HepG2 (cell line): Measurements from ENCODE around the gene RHBG. TPM values are rescaled to one million over a fixed set of nuclear protein-coding genes. Genes with fewer than 3 reads are reported as not detected.

Experiments
- CHCHD3 ChIP-seq: sonication (generic); formaldehyde crosslinking; IDR thresholded peaks from 2 replicates; pipeline ENCODE4 v1.8.0; 2022; ENCODE audit warnings: mild to moderate bottlenecking, missing genetic modification reagents, moderate library complexity
- CSRNP1 ChIP-seq: sonication (generic); formaldehyde crosslinking; IDR thresholded peaks from 2 replicates; pipeline ENCODE4 v1.8.1; 2023; ENCODE audit warnings: mild to moderate bottlenecking, missing genetic modification reagents
- PHB2 ChIP-seq: fragments of 450-650 bp; IDR thresholded peaks from 2 replicates; pipeline ENCODE4 v1.6.1; 2018; ENCODE audit not compliant: partially characterized antibody
- RFX3 ChIP-seq: IDR thresholded peaks from 2 replicates; pipeline ENCODE4 v1.6.1; 2016; ENCODE audit warnings: missing biosample characterization, missing genetic modification reagents
- TEAD2 ChIP-seq: sonication (generic); formaldehyde crosslinking; IDR thresholded peaks from 2 replicates; pipeline ENCODE4 v1.9.0; 2021; ENCODE audit warnings: missing genetic modification reagents
- U2AF2 ChIP-seq: fragments of 200-400 bp; formaldehyde crosslinking; IDR thresholded peaks from 2 replicates; pipeline ENCODE4 v1.6.1; 2017; ENCODE audit warnings: low read depth, mild to moderate bottlenecking, low read length
- ZBTB4 ChIP-seq: sonication (generic); formaldehyde crosslinking; IDR thresholded peaks from 2 replicates; pipeline ENCODE4 v1.4.0; 2020; ENCODE audit warnings: missing genetic modification reagents, mild to moderate bottlenecking, borderline replicate concordance
- ZFP37 ChIP-seq: sonication (generic); formaldehyde crosslinking; IDR thresholded peaks from 2 replicates; pipeline ENCODE4 v1.4.0; 2020; ENCODE audit warnings: missing genetic modification reagents, borderline replicate concordance
- ZNF24 ChIP-seq: fragments of 450-650 bp; IDR thresholded peaks from 2 replicates; pipeline ENCODE4 v1.6.1; 2017; ENCODE audit warnings: antibody characterized with exemption, mild to moderate bottlenecking
- ZNF329 ChIP-seq: sonication (generic); formaldehyde crosslinking; IDR thresholded peaks from 2 replicates; pipeline ENCODE4 v1.9.0; 2021; ENCODE audit warnings: low read depth, mild to moderate bottlenecking, missing genetic modification reagents
- ZNF382 ChIP-seq: sonication (generic); formaldehyde crosslinking; IDR thresholded peaks from 2 replicates; pipeline ENCODE4 v1.5.0; 2020; ENCODE audit warnings: missing genetic modification reagents, mild to moderate bottlenecking, borderline replicate concordance
- ZSCAN5A ChIP-seq: sonication (generic); formaldehyde crosslinking; IDR thresholded peaks from 2 replicates; pipeline ENCODE4 v1.8.0; 2022; ENCODE audit warnings: mild to moderate bottlenecking, missing genetic modification reagents, borderline replicate concordance
- polyA plus RNA-seq, 8 experiments: library from polyadenylated mRNA; depleted of rRNA in 3 of 8; stranded (reverse) in 7 of 8; unstranded in 1 of 8; fragments of >200 nt; fragmentation: Illumina TruSeq in 4 of 8; extraction: Trizol in 4 of 8; gene quantifications; 2 replicates each; pipeline versions ENCODE4 v1.2.1 to v1.2.3, GENCODE V29; 2011 to 2016; ENCODE audit warnings: low read depth in 4 of 8, missing spikeins in 1 of 8, mixed read lengths in 1 of 8; ENCODE audit not compliant: insufficient read depth in 1 of 8
- total RNA-seq, 5 experiments: library from RNA; depleted of rRNA; stranded (reverse); fragments of >200 nt; fragmentation: Illumina TruSeq; extraction: Trizol; gene quantifications; 2 replicates each; pipeline ENCODE4 v1.2.3, GENCODE V29; 2016; ENCODE audit warnings: low read depth in 1 of 5
- TF ChIP-seq, protein P1 (sequence below): sonication (generic); formaldehyde crosslinking; IDR thresholded peaks from 2 replicates; pipeline ENCODE4 v1.8.0; 2022; ENCODE audit warnings: mild to moderate bottlenecking, missing genetic modification reagents, moderate library complexity
- TF ChIP-seq, protein P2 (sequence below): sonication (generic); formaldehyde crosslinking; IDR thresholded peaks from 2 replicates; pipeline ENCODE4 v1.8.0; 2022; ENCODE audit warnings: missing genetic modification reagents, mild to moderate bottlenecking, moderate library complexity, borderline replicate concordance

Gene RHBG
- total and polyA plus RNA-seq, 2 of the 13 experiments (the other 11 are each of a cell fraction or from before 2014, with no cell fraction given), result 61.8 to 73.5 TPM

DNA sequence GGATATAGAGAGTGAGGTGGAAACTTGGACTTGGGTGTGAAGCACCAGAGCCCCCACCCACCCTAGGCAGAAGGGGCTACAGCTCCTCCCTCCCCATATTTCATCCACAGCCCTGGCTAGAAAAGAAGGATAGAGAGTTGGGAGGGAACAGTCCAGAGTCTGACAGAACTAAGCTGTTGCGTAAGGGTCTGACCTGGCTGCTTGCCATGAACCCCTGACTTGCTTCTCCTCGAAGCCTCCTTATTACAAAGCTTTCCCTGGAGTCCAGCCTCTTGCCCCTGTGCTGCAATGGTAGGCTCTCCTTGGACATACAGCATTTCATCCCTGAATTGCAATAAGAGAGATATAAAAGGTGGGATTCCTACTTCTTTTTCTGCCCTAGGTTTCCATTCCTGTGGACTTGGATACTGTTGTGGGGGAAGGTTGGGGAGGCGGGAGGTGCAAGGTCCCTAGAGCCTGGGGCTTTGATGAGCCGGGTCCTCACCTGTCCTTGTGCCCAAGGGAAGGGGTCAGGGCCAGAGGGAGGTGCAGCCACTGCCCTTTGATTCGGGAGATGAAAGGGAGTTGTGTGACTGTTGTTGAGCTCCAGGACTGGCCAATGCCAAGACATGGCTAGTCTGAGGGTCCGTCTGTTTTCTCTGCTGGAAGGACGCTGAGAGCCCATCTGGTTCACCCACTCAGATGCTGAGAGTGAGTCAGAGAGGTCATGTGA lies 2.7 kb downstream of the RHBG start (continued):
- TF ChIP-seq, protein P1, sequence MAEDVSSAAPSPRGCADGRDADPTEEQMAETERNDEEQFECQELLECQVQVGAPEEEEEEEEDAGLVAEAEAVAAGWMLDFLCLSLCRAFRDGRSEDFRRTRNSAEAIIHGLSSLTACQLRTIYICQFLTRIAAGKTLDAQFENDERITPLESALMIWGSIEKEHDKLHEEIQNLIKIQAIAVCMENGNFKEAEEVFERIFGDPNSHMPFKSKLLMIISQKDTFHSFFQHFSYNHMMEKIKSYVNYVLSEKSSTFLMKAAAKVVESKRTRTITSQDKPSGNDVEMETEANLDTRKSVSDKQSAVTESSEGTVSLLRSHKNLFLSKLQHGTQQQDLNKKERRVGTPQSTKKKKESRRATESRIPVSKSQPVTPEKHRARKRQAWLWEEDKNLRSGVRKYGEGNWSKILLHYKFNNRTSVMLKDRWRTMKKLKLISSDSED (CRISPR knock-in tag), result no peak
- TF ChIP-seq TEAD2 (no peak), ZNF329 (CRISPR knock-in tag) (no peak), CHCHD3 (no peak), ZNF24 (no peak), ZSCAN5A (CRISPR knock-in tag) (peak; percentile 70; the same call in 1 of the 2 replicates), PHB2 (no peak), CSRNP1 (peak; percentile 76; the same call in 1 of the 2 replicates), RFX3 (CRISPR knock-in tag) (no peak; the same call in 1 of the 2 replicates), ZFP37 (CRISPR knock-in tag) (peak; percentile 34; the same call in 1 of the 2 replicates), ZNF382 (CRISPR knock-in tag) (no peak), U2AF2 (no peak), ZBTB4 (CRISPR knock-in tag) (no peak)
- TF ChIP-seq, protein P2, sequence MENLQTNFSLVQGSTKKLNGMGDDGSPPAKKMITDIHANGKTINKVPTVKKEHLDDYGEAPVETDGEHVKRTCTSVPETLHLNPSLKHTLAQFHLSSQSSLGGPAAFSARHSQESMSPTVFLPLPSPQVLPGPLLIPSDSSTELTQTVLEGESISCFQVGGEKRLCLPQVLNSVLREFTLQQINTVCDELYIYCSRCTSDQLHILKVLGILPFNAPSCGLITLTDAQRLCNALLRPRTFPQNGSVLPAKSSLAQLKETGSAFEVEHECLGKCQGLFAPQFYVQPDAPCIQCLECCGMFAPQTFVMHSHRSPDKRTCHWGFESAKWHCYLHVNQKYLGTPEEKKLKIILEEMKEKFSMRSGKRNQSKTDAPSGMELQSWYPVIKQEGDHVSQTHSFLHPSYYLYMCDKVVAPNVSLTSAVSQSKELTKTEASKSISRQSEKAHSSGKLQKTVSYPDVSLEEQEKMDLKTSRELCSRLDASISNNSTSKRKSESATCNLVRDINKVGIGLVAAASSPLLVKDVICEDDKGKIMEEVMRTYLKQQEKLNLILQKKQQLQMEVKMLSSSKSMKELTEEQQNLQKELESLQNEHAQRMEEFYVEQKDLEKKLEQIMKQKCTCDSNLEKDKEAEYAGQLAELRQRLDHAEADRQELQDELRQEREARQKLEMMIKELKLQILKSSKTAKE (CRISPR knock-in tag), result peak; percentile 97
